KMS-11 (cell line): ENCODE measurements around the gene MMP28.

ENCODE experiments used
- H2AFZ ChIP-seq: fragments of 200-600 bp; sonication (generic); 2 replicates; pipeline ENCODE4 v1.6.1; 2016; ENCODE audit warnings: antibody characterized with exemption, mixed run types, low read depth
- H3K27ac ChIP-seq: fragments of 200-600 bp; sonication (generic); 2 replicates; pipeline ENCODE4 v1.6.1; 2016; ENCODE audit warnings: mild to moderate bottlenecking, mixed run types
- H3K27me3 ChIP-seq: fragments of 200-600 bp; sonication (generic); 2 replicates; pipeline ENCODE4 v1.6.1; 2017; ENCODE audit warnings: mild to moderate bottlenecking, low read depth, mixed run types, moderate library complexity; ENCODE audit not compliant: insufficient read depth
- H3K36me3 ChIP-seq: fragments of 200-600 bp; sonication (generic); 2 replicates; pipeline ENCODE4 v1.6.1; 2017; ENCODE audit warnings: mild to moderate bottlenecking, mixed run types; ENCODE audit not compliant: insufficient read depth
- H3K4me1 ChIP-seq: fragments of 200-600 bp; sonication (generic); 2 replicates; pipeline ENCODE4 v1.6.1; 2016; ENCODE audit warnings: mild to moderate bottlenecking, low read depth, mixed run types; ENCODE audit not compliant: poor library complexity, severe bottlenecking
- H3K4me2 ChIP-seq: fragments of 200-600 bp; sonication (generic); 2 replicates; pipeline ENCODE4 v1.7.0; 2016; ENCODE audit warnings: mild to moderate bottlenecking, mixed run types
- H3K4me3 ChIP-seq: fragments of 200-600 bp; sonication (generic); IDR thresholded peaks from 2 replicates; pipeline ENCODE4 v1.6.1; 2017; ENCODE audit warnings: low read depth, low read length, mixed read lengths; ENCODE audit not compliant: insufficient read depth
- H3K79me2 ChIP-seq: fragments of 200-600 bp; sonication (generic); 2 replicates; pipeline ENCODE4 v1.6.1; 2016; ENCODE audit warnings: low read depth, mixed run types; ENCODE audit not compliant: insufficient read depth
- H3K9ac ChIP-seq: fragments of 200-600 bp; sonication (generic); 2 replicates; pipeline ENCODE4 v1.6.1; 2016; ENCODE audit warnings: mild to moderate bottlenecking, mixed run types
- H4K20me1 ChIP-seq: fragments of 200-600 bp; sonication (generic); 2 replicates; pipeline ENCODE4 v1.6.1; 2016; ENCODE audit warnings: mild to moderate bottlenecking, mixed run types; ENCODE audit not compliant: insufficient read depth
- TF ChIP-seq, protein P1 (sequence below): fragments of 200-600 bp; sonication (generic); conservative IDR thresholded peaks from 2 replicates; pipeline ENCODE4 v1.6.1; 2017; ENCODE audit warnings: low read depth, mild to moderate bottlenecking, antibody characterized with exemption, low read length, moderate library complexity, mixed read lengths

MMP28 gene

GRCh38 chr17:35784895-35785294 lies 10.5 kb downstream of the MMP28 start:
- Histone ChIP-seq H3K4me3 (no peak overlapping the region), H4K20me1 (no peaks in the 10 kb centered on the region), H3K4me2 (no peak overlapping the region), H3K27me3 (no peaks in the 10 kb centered on the region), H3K4me1 (no peaks in the 10 kb centered on the region), H3K27ac (no peak overlapping the region), H3K9ac (no peak overlapping the region), H3K79me2 (no peaks in the 10 kb centered on the region), H3K36me3 (no peaks in the 10 kb centered on the region), H2AFZ (no peak overlapping the region)
- TF ChIP-seq, protein P1, sequence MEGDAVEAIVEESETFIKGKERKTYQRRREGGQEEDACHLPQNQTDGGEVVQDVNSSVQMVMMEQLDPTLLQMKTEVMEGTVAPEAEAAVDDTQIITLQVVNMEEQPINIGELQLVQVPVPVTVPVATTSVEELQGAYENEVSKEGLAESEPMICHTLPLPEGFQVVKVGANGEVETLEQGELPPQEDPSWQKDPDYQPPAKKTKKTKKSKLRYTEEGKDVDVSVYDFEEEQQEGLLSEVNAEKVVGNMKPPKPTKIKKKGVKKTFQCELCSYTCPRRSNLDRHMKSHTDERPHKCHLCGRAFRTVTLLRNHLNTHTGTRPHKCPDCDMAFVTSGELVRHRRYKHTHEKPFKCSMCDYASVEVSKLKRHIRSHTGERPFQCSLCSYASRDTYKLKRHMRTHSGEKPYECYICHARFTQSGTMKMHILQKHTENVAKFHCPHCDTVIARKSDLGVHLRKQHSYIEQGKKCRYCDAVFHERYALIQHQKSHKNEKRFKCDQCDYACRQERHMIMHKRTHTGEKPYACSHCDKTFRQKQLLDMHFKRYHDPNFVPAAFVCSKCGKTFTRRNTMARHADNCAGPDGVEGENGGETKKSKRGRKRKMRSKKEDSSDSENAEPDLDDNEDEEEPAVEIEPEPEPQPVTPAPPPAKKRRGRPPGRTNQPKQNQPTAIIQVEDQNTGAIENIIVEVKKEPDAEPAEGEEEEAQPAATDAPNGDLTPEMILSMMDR, result no peak

DNA sequence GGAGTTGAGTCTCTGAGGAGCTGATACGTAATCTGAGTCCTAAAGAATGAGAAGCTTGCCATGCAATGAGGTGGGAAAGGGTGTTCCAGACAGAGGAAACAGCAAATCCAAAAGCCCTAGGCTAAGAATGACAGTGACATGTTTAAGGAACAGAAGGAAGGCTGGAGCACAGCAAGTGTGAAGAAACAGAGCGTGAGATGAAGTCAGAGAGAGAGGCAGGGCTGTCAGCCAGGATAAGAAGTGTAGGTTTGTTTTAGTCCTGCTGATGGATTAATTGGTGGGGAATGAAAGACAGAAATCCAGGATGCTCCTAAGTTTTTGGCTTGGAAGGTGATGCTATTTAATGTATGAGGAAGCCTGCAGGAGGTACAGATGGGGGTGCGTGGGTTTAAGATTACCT lies 14.5 kb downstream of the MMP28 start:
- H3K79me2 ChIP-seq, result no peaks in the 10 kb centered on the region
- H3K4me1 ChIP-seq, result no peaks in the 10 kb centered on the region
- no peak overlapping the region for H3K4me3 ChIP-seq
- no peak overlapping the region for H3K27ac ChIP-seq
- no peaks in the 10 kb centered on the region for H3K27me3 ChIP-seq
- H3K9ac ChIP-seq, result no peak overlapping the region
- H4K20me1 ChIP-seq, result no peaks in the 10 kb centered on the region
- no peak overlapping the region for H3K4me2 ChIP-seq
- H2AFZ ChIP-seq, result no peak overlapping the region
- H3K36me3 ChIP-seq, result no peaks in the 10 kb centered on the region
- TF ChIP-seq, protein P1, result no peak

DNA sequence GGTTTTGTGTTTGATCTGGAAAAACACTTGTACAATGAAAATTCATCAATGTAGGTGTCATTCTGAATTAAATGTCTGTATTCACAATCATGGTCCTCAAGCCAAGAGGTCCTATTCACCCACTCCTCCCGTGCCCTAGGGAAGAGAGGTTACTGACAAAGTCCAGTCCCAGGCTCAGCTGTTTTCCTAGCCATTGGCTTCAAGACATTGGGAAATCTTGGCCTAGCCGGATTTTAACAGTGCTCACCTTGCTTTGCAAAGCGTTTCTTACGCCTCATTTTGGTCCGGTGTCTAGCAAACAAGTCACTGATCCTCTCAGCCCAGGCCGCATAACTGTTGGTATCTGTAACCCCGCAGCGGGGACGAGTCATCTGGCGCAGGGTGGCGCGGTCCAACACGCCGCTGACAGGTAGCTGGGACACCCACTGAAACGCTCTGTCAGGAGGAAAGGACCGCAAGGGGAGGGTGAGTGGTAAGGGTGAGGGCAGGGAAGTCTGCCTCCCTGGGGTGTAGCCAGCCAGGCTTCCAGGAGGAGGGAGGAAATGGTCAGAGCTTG lies 16.7 kb downstream of the MMP28 start:
- Histone ChIP-seq H3K4me2 (no peak overlapping the region), H3K79me2 (no peaks in the 10 kb centered on the region), H2AFZ (no peak overlapping the region), H3K4me3 (no peak overlapping the region), H3K9ac (no peak overlapping the region), H3K36me3 (no peaks in the 10 kb centered on the region), H3K27me3 (no peaks in the 10 kb centered on the region), H4K20me1 (no peaks in the 10 kb centered on the region), H3K4me1 (no peaks in the 10 kb centered on the region), H3K27ac (no peak overlapping the region)
- TF ChIP-seq, protein P1, result no peak

GRCh38 chr17:35775583-35775982 lies 19.9 kb downstream of the MMP28 start:
- Histone ChIP-seq H3K36me3 (no peaks in the 10 kb centered on the region), H2AFZ (no peak overlapping the region), H3K4me2 (no peak overlapping the region), H3K4me3 (no peak overlapping the region), H3K27me3 (no peaks in the 10 kb centered on the region), H3K4me1 (no peaks in the 10 kb centered on the region), H3K27ac (no peak overlapping the region), H3K9ac (no peak overlapping the region), H3K79me2 (no peaks in the 10 kb centered on the region), H4K20me1 (no peaks in the 10 kb centered on the region)
- TF ChIP-seq, protein P1, result no peak
